ENCODE results near the gene ARFGAP2.
"Not testable (repeated sequence)": the region's sequence is repeated elsewhere in the genome, so short reads cannot be mapped to it uniquely, and the experiment has no call there.

DNA sequence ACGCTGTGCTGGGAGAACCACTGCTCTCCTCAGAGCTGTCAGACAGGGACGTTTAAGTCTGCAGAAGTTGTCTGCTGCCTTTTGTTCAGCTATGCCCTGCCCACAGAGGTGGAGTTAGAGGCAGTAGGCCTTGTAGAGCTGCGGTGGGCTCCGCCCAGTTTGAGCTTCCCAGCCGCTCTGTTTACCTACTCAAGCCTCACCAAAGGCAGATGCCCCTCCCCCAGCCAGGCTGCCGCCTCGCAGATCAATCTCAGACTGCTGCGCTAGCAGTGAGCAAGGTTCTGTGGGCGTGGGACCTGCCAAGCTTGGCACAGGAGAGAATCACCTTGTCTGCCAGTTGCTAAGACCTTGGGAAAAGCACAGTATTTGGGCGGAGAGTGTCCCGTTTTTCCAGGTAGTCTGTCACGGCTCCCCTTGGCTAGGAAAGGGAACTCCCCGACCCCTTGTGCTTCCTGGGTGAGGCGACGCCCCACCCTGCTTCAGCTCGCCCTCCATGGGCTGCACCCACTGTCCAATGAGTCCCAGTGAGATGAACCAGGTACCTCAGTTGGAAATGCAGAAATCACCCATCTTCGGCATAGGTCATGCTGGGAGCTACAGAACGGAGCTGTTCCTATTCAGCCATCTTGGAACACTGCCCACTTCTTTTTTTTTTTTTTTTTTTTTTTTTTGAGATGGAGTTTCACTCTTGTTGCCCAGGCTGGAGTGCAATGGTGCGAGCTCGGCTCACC, 57.6 kb downstream of the ARFGAP2 start:
- TF ChIP-seq POLR2AphosphoS5, GABPA (IDR thresholded peaks at IDR 0.05; ENCODE audit: low read depth): not testable (repeated sequence)
- TF ChIP-seq, protein P1, sequence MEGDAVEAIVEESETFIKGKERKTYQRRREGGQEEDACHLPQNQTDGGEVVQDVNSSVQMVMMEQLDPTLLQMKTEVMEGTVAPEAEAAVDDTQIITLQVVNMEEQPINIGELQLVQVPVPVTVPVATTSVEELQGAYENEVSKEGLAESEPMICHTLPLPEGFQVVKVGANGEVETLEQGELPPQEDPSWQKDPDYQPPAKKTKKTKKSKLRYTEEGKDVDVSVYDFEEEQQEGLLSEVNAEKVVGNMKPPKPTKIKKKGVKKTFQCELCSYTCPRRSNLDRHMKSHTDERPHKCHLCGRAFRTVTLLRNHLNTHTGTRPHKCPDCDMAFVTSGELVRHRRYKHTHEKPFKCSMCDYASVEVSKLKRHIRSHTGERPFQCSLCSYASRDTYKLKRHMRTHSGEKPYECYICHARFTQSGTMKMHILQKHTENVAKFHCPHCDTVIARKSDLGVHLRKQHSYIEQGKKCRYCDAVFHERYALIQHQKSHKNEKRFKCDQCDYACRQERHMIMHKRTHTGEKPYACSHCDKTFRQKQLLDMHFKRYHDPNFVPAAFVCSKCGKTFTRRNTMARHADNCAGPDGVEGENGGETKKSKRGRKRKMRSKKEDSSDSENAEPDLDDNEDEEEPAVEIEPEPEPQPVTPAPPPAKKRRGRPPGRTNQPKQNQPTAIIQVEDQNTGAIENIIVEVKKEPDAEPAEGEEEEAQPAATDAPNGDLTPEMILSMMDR (IDR thresholded peaks at IDR 0.05; ENCODE audit: insufficient read depth, low read length): not testable (repeated sequence)
- TF ChIP-seq, protein P2, sequence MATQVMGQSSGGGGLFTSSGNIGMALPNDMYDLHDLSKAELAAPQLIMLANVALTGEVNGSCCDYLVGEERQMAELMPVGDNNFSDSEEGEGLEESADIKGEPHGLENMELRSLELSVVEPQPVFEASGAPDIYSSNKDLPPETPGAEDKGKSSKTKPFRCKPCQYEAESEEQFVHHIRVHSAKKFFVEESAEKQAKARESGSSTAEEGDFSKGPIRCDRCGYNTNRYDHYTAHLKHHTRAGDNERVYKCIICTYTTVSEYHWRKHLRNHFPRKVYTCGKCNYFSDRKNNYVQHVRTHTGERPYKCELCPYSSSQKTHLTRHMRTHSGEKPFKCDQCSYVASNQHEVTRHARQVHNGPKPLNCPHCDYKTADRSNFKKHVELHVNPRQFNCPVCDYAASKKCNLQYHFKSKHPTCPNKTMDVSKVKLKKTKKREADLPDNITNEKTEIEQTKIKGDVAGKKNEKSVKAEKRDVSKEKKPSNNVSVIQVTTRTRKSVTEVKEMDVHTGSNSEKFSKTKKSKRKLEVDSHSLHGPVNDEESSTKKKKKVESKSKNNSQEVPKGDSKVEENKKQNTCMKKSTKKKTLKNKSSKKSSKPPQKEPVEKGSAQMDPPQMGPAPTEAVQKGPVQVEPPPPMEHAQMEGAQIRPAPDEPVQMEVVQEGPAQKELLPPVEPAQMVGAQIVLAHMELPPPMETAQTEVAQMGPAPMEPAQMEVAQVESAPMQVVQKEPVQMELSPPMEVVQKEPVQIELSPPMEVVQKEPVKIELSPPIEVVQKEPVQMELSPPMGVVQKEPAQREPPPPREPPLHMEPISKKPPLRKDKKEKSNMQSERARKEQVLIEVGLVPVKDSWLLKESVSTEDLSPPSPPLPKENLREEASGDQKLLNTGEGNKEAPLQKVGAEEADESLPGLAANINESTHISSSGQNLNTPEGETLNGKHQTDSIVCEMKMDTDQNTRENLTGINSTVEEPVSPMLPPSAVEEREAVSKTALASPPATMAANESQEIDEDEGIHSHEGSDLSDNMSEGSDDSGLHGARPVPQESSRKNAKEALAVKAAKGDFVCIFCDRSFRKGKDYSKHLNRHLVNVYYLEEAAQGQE (IDR thresholded peaks at IDR 0.05; ENCODE audit: insufficient replicate concordance, low read depth): not testable (repeated sequence)

Data from HL-60 (cell line).